HepG2 (cell line): Measurements from ENCODE around the gene AFG1L. TPM values are rescaled to one million over a fixed set of nuclear protein-coding genes. Genes with fewer than 3 reads are reported as not detected.

Source experiments
- ATAC-seq: fragments of 200-7000 bp; cut with Tn5 transposase; 3 replicates; pipeline ENCODE4 v1.9.1; 2020; ENCODE audit warnings: mild to moderate bottlenecking, moderate library complexity
- BruUV-seq: library from RNA; stranded (reverse); fragments of 400-500 nt; replicated peaks from 2 replicates; lab custom pipeline; 2021; lab: Mats Ljungman, UMichigan
- CTCF ChIA-PET: fragments of 300-600 bp; formaldehyde crosslinking; extraction: SDS; loops from one replicate; lab custom pipeline; 2021; ENCODE audit warnings: low total read pairs, inconsistent platforms, low intra/inter-chr PET ratio; lab: Yijun Ruan, JAX
- POLR2A ChIA-PET: fragments of 350-600 bp; sonication (Branson Sonifier 250); formaldehyde crosslinking; loops from one replicate; lab custom pipeline; 2020; ENCODE audit warnings: antibody characterized with exemption, inconsistent platforms; lab: Yijun Ruan, JAX
- DNase-seq: peaks from one replicate; pipeline ENCODE4 v3.0.0-alpha.2; 2015; ENCODE audit warnings: low spot score
- FAIRE-seq: peaks from 3 replicates; lab custom pipeline; 2011; peaks lifted over from hg19 to GRCh38; lab: Jason Lieb, UNC
- H2AFZ ChIP-seq: one replicate; pipeline ENCODE4 v1.6.1; 2011; ENCODE audit warnings: low read length, inconsistent platforms
- H3K27ac ChIP-seq: fragments of 300-600 bp; 3 replicates; pipeline ENCODE4 v1.8.0; 2011; ENCODE audit warnings: mixed run types, mild to moderate bottlenecking, mixed read lengths, low read length, inconsistent platforms; ENCODE audit not compliant: insufficient read depth; ENCODE audit errors: extremely low read length
- H3K27me3 ChIP-seq, 2 experiments: fragments of 200-600 bp in 1 of 2; 2 replicates in 1 of 2; 3 replicates in 1 of 2; pipeline versions ENCODE4 v1.6.0 to v1.8.0; 2011; ENCODE audit warnings: low read length in 2 of 2, mild to moderate bottlenecking in 2 of 2, moderate library complexity in 2 of 2, inconsistent platforms in 1 of 2; ENCODE audit not compliant: insufficient read depth in 2 of 2, control insufficient read depth in 1 of 2
- H3K36me3 ChIP-seq, 2 experiments: fragments of 200-600 bp in 1 of 2; replicated peaks in 1 of 2; 2 replicates in 1 of 2; 3 replicates in 1 of 2; pipeline versions ENCODE4 v1.5.1 to v1.8.0; 2011; ENCODE audit warnings: low read length in 2 of 2, inconsistent platforms in 1 of 2; ENCODE audit not compliant: insufficient read depth in 2 of 2, control insufficient read depth in 1 of 2
- H3K4me1 ChIP-seq: 2 replicates; pipeline ENCODE4 v1.5.1; 2012; ENCODE audit warnings: low read length, inconsistent platforms; ENCODE audit not compliant: insufficient read depth
- H3K4me2 ChIP-seq: 2 replicates; pipeline ENCODE4 v1.6.0; 2011; ENCODE audit warnings: low read depth, low read length, inconsistent platforms
- H3K4me3 ChIP-seq, 3 experiments: fragments of 200-600 bp in 1 of 3; sonication (generic), shearing (Covaris generic) in 1 of 3; replicated peaks in 1 of 3; 2 replicates each; pipeline ENCODE4 v1.5.1; 2011 to 2016; ENCODE audit warnings: low read length in 3 of 3, inconsistent platforms in 2 of 3, low read depth in 2 of 3, mild to moderate bottlenecking in 2 of 3, control low read depth in 1 of 3, mixed read lengths in 1 of 3; ENCODE audit not compliant: insufficient read depth in 1 of 3
- H3K79me2 ChIP-seq: one replicate; pipeline ENCODE4 v1.6.1; 2011; ENCODE audit warnings: low read length, inconsistent platforms; ENCODE audit not compliant: insufficient read depth
- H3K9ac ChIP-seq: 2 replicates; pipeline ENCODE4 v1.6.0; 2011; ENCODE audit warnings: mild to moderate bottlenecking, low read depth, low read length, inconsistent platforms; ENCODE audit not compliant: insufficient read depth
- H3K9me3 ChIP-seq: 2 replicates; pipeline ENCODE4 v1.5.1; 2012; ENCODE audit warnings: mild to moderate bottlenecking, low read length
- H4K20me1 ChIP-seq: 2 replicates; pipeline ENCODE4 v1.6.0; 2011; ENCODE audit warnings: inconsistent platforms, mild to moderate bottlenecking, low read length, moderate library complexity; ENCODE audit not compliant: insufficient read depth
- ATAD3A ChIP-seq: sonication (generic); formaldehyde crosslinking; IDR thresholded peaks from 2 replicates; pipeline ENCODE4 v1.4.0; 2020; ENCODE audit warnings: missing genetic modification reagents
- ATF7-NPFF ChIP-seq: sonication (generic); formaldehyde crosslinking; IDR thresholded peaks from 2 replicates; pipeline ENCODE4 v1.8.1; 2023; ENCODE audit warnings: mild to moderate bottlenecking, low read depth, missing genetic modification reagents, moderate library complexity
- DPF2 ChIP-seq: sonication (generic); formaldehyde crosslinking; IDR thresholded peaks from 2 replicates; pipeline ENCODE4 v1.4.0; 2020; ENCODE audit warnings: mild to moderate bottlenecking, low read depth, missing genetic modification reagents, borderline replicate concordance
- GTF2F1 ChIP-seq: fragments of 150-350 bp; IDR thresholded peaks from 2 replicates; pipeline ENCODE4 v1.6.1; 2014; ENCODE audit warnings: low read length
- SRSF4 ChIP-seq: fragments of 200-400 bp; formaldehyde crosslinking; IDR thresholded peaks from one replicate; pipeline ENCODE4 v1.6.1; 2018; ENCODE audit warnings: mild to moderate bottlenecking, low read depth, low read length, moderate library complexity; ENCODE audit not compliant: poor library complexity, severe bottlenecking
- ZNF253 ChIP-seq: sonication (generic); formaldehyde crosslinking; IDR thresholded peaks from 2 replicates; pipeline ENCODE4 v1.8.0; 2022; ENCODE audit warnings: mild to moderate bottlenecking, missing genetic modification reagents, borderline replicate concordance
- WGBS: methylation state at CpG from one replicate; pipeline ENCODE4 v1.1.6; 2017; ENCODE audit warnings: low lambda C conversion rate; 5-methylcytosine and 5-hydroxymethylcytosine counted together
- in situ Hi-C: cut with HindIII; loops from 2 replicates; pipeline ENCODE4 v1.10.0; 2017; ENCODE audit warnings: low pct_unique_long_range_greater_than_20kb; ENCODE audit not compliant: extremely low pct_ligation_motif_present
- intact Hi-C: fragments of 100-400 bp; cut with micrococcal nuclease; formaldehyde crosslinking; loops from one replicate; pipeline ENCODE4 v1.10.0; 2022; ENCODE audit not compliant: unreplicated experiment
- polyA plus RNA-seq, 8 experiments: library from polyadenylated mRNA; depleted of rRNA in 3 of 8; stranded (reverse) in 7 of 8; unstranded in 1 of 8; fragments of >200 nt; fragmentation: Illumina TruSeq in 4 of 8; extraction: Trizol in 4 of 8; gene quantifications; 2 replicates each; pipeline versions ENCODE4 v1.2.1 to v1.2.3, GENCODE V29; 2011 to 2016; ENCODE audit warnings: low read depth in 4 of 8, missing spikeins in 1 of 8, mixed read lengths in 1 of 8; ENCODE audit not compliant: insufficient read depth in 1 of 8
- total RNA-seq, 5 experiments: library from RNA; depleted of rRNA; stranded (reverse); fragments of >200 nt; fragmentation: Illumina TruSeq; extraction: Trizol; gene quantifications; 2 replicates each; pipeline ENCODE4 v1.2.3, GENCODE V29; 2016; ENCODE audit warnings: low read depth in 1 of 5
- TF ChIP-seq, protein P1 (sequence below): sonication (generic); formaldehyde crosslinking; IDR thresholded peaks from 2 replicates; pipeline ENCODE4 v1.9.0; 2021; ENCODE audit warnings: missing genetic modification reagents, borderline replicate concordance
- TF ChIP-seq, protein P2 (sequence below): sonication (generic); formaldehyde crosslinking; IDR thresholded peaks from 2 replicates; pipeline ENCODE4 v1.4.0; 2020; ENCODE audit warnings: missing genetic modification reagents
- TF ChIP-seq, protein P3 (sequence below): sonication (generic); formaldehyde crosslinking; IDR thresholded peaks from 2 replicates; pipeline ENCODE4 v1.5.1; 2020; ENCODE audit warnings: mild to moderate bottlenecking, moderate library complexity, missing genetic modification reagents
- TF ChIP-seq, protein P4 (sequence below): sonication (generic); formaldehyde crosslinking; IDR thresholded peaks from 2 replicates; pipeline ENCODE4 v1.9.0; 2021; ENCODE audit warnings: missing genetic modification reagents, borderline replicate concordance

AFG1L gene
- total and polyA plus RNA-seq, 2 of the 13 experiments (the other 11 are each of a cell fraction or from before 2014, with no cell fraction given) = 3.1 to 14.0 TPM

DNA sequence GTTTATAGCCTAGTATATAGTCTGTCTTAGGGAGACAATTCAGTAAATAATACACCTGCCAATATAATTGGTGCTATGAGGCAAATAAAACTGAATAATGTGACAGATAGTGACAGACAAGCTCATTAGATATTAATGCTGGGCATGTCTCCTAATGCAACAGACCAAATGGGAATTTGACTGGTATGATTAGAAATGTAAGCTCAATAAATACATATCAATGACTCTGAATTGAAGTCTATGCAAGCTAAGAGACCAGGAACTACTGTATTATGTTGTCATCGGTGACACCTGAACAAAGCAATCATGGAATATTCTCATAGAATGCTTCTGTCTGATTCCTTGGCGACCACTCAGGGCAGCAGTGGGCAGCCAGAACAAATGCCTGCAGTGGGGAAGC lies 31.5 kb upstream of the AFG1L start:
- Histone ChIP-seq H3K4me1 (peaks cover 17% of the 10 kb centered on the region), H3K27ac (no peak overlapping the region), H4K20me1 (0 out of 2 replicates have a peak, but pooled peaks cover 2% of the 10 kb centered on the region), H3K27me3 (no peaks in the 10 kb centered on the region; a peak in 1 of 5 replicates), H3K4me3 (no peak overlapping the region), H3K9me3 (no peaks in the 10 kb centered on the region), H3K36me3 (no peaks in the 10 kb centered on the region)
- FAIRE-seq = no peak
- POLR2A ChIA-PET = no interaction called here
- 9% methylated on average over 2 of the region's 2 CpGs for WGBS
- no peak for TF ChIP-seq GTF2F1
- TF ChIP-seq, all 625 proteins: peak for 0
- in situ Hi-C loops = no loop called here
- Histone ChIP-seq H3K4me2 (no peak overlapping the region; the same call in 1 of the 2 replicates), H3K79me2 (peaks cover 17% of the 10 kb centered on the region), H3K9ac (no peak overlapping the region), H2AFZ (no peak overlapping the region)
- ATAC-seq = no peak
- CTCF ChIA-PET = no interaction called here
- intact Hi-C loops = no loop called here
- BruUV-seq = no TSS peak
- no peak for DNase-seq

DNA sequence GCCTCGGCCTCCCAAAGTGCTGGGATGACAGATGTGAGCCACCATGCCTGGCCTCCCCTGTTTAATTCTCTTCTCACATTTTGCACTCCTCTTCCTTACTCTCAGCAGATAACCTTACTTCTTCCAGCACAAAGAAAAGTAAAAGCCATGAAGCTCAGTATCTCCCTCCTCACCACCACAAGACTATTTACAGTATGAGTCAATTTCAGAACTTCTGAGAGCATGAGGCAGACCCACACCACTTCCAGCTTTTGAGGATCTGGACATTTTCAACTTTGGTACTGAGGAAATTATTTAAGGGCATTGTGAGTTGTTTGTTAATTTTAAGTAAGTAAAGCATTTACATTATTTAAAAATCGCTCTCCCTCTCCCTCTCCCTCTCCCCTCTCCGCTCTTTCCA lies 26.0 kb upstream of the AFG1L start:
- FAIRE-seq (no peak), DNase-seq (no peak)
- in situ Hi-C loops = no loop called here
- TF ChIP-seq, protein P1, sequence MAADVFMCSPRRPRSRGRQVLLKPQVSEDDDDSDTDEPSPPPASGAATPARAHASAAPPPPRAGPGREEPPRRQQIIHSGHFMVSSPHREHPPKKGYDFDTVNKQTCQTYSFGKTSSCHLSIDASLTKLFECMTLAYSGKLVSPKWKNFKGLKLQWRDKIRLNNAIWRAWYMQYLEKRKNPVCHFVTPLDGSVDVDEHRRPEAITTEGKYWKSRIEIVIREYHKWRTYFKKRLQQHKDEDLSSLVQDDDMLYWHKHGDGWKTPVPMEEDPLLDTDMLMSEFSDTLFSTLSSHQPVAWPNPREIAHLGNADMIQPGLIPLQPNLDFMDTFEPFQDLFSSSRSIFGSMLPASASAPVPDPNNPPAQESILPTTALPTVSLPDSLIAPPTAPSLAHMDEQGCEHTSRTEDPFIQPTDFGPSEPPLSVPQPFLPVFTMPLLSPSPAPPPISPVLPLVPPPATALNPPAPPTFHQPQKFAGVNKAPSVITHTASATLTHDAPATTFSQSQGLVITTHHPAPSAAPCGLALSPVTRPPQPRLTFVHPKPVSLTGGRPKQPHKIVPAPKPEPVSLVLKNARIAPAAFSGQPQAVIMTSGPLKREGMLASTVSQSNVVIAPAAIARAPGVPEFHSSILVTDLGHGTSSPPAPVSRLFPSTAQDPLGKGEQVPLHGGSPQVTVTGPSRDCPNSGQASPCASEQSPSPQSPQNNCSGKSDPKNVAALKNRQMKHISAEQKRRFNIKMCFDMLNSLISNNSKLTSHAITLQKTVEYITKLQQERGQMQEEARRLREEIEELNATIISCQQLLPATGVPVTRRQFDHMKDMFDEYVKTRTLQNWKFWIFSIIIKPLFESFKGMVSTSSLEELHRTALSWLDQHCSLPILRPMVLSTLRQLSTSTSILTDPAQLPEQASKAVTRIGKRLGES (CRISPR knock-in tag) = no peak
- TF ChIP-seq ATAD3A (CRISPR knock-in tag) (no peak), DPF2 (CRISPR knock-in tag) (no peak), ATF7-NPFF (CRISPR knock-in tag) (no peak), ZNF253 (CRISPR knock-in tag) (no peak), SRSF4 (no peak)
- TF ChIP-seq, protein P2, sequence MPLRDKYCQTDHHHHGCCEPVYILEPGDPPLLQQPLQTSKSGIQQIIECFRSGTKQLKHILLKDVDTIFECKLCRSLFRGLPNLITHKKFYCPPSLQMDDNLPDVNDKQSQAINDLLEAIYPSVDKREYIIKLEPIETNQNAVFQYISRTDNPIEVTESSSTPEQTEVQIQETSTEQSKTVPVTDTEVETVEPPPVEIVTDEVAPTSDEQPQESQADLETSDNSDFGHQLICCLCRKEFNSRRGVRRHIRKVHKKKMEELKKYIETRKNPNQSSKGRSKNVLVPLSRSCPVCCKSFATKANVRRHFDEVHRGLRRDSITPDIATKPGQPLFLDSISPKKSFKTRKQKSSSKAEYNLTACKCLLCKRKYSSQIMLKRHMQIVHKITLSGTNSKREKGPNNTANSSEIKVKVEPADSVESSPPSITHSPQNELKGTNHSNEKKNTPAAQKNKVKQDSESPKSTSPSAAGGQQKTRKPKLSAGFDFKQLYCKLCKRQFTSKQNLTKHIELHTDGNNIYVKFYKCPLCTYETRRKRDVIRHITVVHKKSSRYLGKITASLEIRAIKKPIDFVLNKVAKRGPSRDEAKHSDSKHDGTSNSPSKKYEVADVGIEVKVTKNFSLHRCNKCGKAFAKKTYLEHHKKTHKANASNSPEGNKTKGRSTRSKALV (CRISPR knock-in tag) = no peak
- TF ChIP-seq, protein P3, sequence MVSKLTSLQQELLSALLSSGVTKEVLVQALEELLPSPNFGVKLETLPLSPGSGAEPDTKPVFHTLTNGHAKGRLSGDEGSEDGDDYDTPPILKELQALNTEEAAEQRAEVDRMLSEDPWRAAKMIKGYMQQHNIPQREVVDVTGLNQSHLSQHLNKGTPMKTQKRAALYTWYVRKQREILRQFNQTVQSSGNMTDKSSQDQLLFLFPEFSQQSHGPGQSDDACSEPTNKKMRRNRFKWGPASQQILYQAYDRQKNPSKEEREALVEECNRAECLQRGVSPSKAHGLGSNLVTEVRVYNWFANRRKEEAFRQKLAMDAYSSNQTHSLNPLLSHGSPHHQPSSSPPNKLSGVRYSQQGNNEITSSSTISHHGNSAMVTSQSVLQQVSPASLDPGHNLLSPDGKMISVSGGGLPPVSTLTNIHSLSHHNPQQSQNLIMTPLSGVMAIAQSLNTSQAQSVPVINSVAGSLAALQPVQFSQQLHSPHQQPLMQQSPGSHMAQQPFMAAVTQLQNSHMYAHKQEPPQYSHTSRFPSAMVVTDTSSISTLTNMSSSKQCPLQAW = no peak
- TF ChIP-seq, protein P4, sequence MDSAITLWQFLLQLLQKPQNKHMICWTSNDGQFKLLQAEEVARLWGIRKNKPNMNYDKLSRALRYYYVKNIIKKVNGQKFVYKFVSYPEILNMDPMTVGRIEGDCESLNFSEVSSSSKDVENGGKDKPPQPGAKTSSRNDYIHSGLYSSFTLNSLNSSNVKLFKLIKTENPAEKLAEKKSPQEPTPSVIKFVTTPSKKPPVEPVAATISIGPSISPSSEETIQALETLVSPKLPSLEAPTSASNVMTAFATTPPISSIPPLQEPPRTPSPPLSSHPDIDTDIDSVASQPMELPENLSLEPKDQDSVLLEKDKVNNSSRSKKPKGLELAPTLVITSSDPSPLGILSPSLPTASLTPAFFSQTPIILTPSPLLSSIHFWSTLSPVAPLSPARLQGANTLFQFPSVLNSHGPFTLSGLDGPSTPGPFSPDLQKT (CRISPR knock-in tag) = no peak

More for the DNA sequence above, 26.0 kb upstream of the AFG1L start:
- Histone ChIP-seq H3K27me3 (no peaks in the 10 kb centered on the region), H4K20me1 (no peaks in the 10 kb centered on the region), H3K4me2 (no peak overlapping the region), H3K79me2 (no peaks in the 10 kb centered on the region), H3K9ac (no peak overlapping the region), H2AFZ (no peak overlapping the region), H3K27ac (no peak overlapping the region), H3K4me3 (no peak overlapping the region), H3K9me3 (no peaks in the 10 kb centered on the region), H3K4me1 (no peaks in the 10 kb centered on the region), H3K36me3 (no peaks in the 10 kb centered on the region)
- intact Hi-C loops = no loop called here
- ATAC-seq = no peak
- ChIA-PET CTCF (no interaction called here), POLR2A (no interaction called here)
- no TSS peak for BruUV-seq
- WGBS = 85% methylated on average over 3 of the region's 3 CpGs
